GM20431 (cell line): ENCODE measurements around the gene TMEM50A.
"Not testable (repeated sequence)": the region's sequence is repeated elsewhere in the genome, so short reads cannot be mapped to it uniquely, and the experiment has no call there.

Source experiments
- in situ Hi-C: fragments of 300-500 bp; cut with MseI, MboI; formaldehyde crosslinking; loops from one replicate; pipeline ENCODE4 v1.15.0; 2020; ENCODE audit warnings: low sequenced_read_pairs; ENCODE audit not compliant: unreplicated experiment

The TMEM50A gene

GRCh38 chr1:25338188-25338981 lies at the start of gene TMEM50A:
TMEM50A (plus strand) TSS chr1:25338334; CDS start chr1:25340487, 2,153 bp downstream.
- in situ Hi-C loops: no loop called here

- in situ Hi-C loops: not testable (repeated sequence)
Measured at GRCh38 chr1:25288573-25289101, 49.5 kb upstream of the TMEM50A start.

- in situ Hi-C loops: not testable (repeated sequence)
Measured at GRCh38 chr1:25290043-25290442, 48.1 kb upstream of the TMEM50A start.

GRCh38 chr1:25293426-25293825 lies 44.7 kb upstream of the TMEM50A start:
- in situ Hi-C loops: not testable (repeated sequence)

- in situ Hi-C loops: not testable (repeated sequence)
Measured at GRCh38 chr1:25294889-25295826, 43.0 kb upstream of the TMEM50A start.

GRCh38 chr1:25296501-25296900 lies 41.6 kb upstream of the TMEM50A start:
- in situ Hi-C loops: not testable (repeated sequence)

GRCh38 chr1:25300729-25301128 lies 37.4 kb upstream of the TMEM50A start:
- in situ Hi-C loops: not testable (repeated sequence)

- in situ Hi-C loops: not testable (repeated sequence)
Measured at GRCh38 chr1:25302330-25302729, 35.8 kb upstream of the TMEM50A start.

GRCh38 chr1:25304936-25305335 lies 33.2 kb upstream of the TMEM50A start:
- in situ Hi-C loops: not testable (repeated sequence)

- in situ Hi-C loops: not testable (repeated sequence)
Measured at GRCh38 chr1:25308168-25308567, 30.0 kb upstream of the TMEM50A start.

- in situ Hi-C loops: not testable (repeated sequence)
Measured at GRCh38 chr1:25309085-25309484, 29.0 kb upstream of the TMEM50A start.

- in situ Hi-C loops: not testable (repeated sequence)
Measured at GRCh38 chr1:25309486-25309885, 28.6 kb upstream of the TMEM50A start.

GRCh38 chr1:25312806-25313470 lies 25.2 kb upstream of the TMEM50A start:
- in situ Hi-C loops: not testable (repeated sequence)

GRCh38 chr1:25320314-25320938 lies 17.7 kb upstream of the TMEM50A start:
- in situ Hi-C loops: not testable (repeated sequence)

- in situ Hi-C loops: not testable (repeated sequence)
Measured at GRCh38 chr1:25322127-25322526, 16.0 kb upstream of the TMEM50A start.

GRCh38 chr1:25324407-25324806 lies 13.7 kb upstream of the TMEM50A start:
- in situ Hi-C loops: not testable (repeated sequence)

- in situ Hi-C loops: not testable (repeated sequence)
Measured at GRCh38 chr1:25327864-25328790, 10.0 kb upstream of the TMEM50A start.

- in situ Hi-C loops: not testable (repeated sequence)
Measured at GRCh38 chr1:25328791-25329185, 9.3 kb upstream of the TMEM50A start.

GRCh38 chr1:25329336-25329735 lies 8.8 kb upstream of the TMEM50A start:
- in situ Hi-C loops: not testable (repeated sequence)
